Mammary epithelial cell (primary cell): Measurements from ENCODE around the gene CDC27.
"Not testable (repeated sequence)": the region's sequence is repeated elsewhere in the genome, so short reads cannot be mapped to it uniquely, and the experiment has no call there.

Experiments
- EZH2 ChIP-seq: IDR thresholded peaks from 2 replicates; pipeline ENCODE4 v1.6.1; 2012; ENCODE audit warnings: low read length, inconsistent platforms, borderline replicate concordance
- TF ChIP-seq, protein P1 (sequence below), 2 donors: IDR thresholded peaks in 1 of 2; conservative IDR thresholded peaks in 1 of 2; 2 replicates each; pipeline ENCODE4 v1.5.1; 2011 to 2012; ENCODE audit warnings: inconsistent platforms in 2 of 2, low read length in 2 of 2, mild to moderate bottlenecking in 2 of 2, control low read depth in 1 of 2, low read depth in 1 of 2; ENCODE audit not compliant: insufficient read depth in 1 of 2; ENCODE audit errors: extremely low read depth in 1 of 2

- TF ChIP-seq, protein P1, sequence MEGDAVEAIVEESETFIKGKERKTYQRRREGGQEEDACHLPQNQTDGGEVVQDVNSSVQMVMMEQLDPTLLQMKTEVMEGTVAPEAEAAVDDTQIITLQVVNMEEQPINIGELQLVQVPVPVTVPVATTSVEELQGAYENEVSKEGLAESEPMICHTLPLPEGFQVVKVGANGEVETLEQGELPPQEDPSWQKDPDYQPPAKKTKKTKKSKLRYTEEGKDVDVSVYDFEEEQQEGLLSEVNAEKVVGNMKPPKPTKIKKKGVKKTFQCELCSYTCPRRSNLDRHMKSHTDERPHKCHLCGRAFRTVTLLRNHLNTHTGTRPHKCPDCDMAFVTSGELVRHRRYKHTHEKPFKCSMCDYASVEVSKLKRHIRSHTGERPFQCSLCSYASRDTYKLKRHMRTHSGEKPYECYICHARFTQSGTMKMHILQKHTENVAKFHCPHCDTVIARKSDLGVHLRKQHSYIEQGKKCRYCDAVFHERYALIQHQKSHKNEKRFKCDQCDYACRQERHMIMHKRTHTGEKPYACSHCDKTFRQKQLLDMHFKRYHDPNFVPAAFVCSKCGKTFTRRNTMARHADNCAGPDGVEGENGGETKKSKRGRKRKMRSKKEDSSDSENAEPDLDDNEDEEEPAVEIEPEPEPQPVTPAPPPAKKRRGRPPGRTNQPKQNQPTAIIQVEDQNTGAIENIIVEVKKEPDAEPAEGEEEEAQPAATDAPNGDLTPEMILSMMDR (conservative IDR thresholded peaks at IDR 0.05 in 1 of 2, IDR thresholded peaks at IDR 0.05 in 1 of 2; ENCODE audit: extremely low read depth in 1 of 2, insufficient read depth in 1 of 2, low read depth in 1 of 2, low read length in 2 of 2): not testable (repeated sequence)
- TF ChIP-seq EZH2: not testable (repeated sequence)
Observed at GRCh38 chr17:47126835-47127234, 62.3 kb downstream of the CDC27 start.
